Left lung (tissue), 10 donors: ENCODE data around the gene STX19. TPM values are rescaled to one million over a fixed set of nuclear protein-coding genes. Genes with fewer than 3 reads are reported as not detected.
A peak's percentile ranks its signal among the peaks of the same experiment; 100 is the strongest.

Experiments used
- ATAC-seq: fragments of 200-7000 bp; cut with Tn5 transposase; one replicate; pipeline ENCODE4 v1.9.1; 2020; ENCODE audit warnings: moderate library complexity
- DNase-seq, 4 donors: peaks; one replicate each; pipeline ENCODE4 v3.0.0-alpha.2; 2013 to 2020
- H3K27ac ChIP-seq, 2 donors: fragments of 200-600 bp; sonication (generic) in 1 of 2; one replicate each; pipeline versions ENCODE4 v1.5.0 to v1.8.0; 2020 to 2021
- H3K27me3 ChIP-seq, 2 donors: fragments of 200-600 bp; sonication (generic) in 1 of 2; one replicate each; pipeline versions ENCODE4 v1.5.0 to v1.8.0; 2020 to 2021
- H3K36me3 ChIP-seq, 2 donors: fragments of 200-600 bp; sonication (generic) in 1 of 2; one replicate each; pipeline versions ENCODE4 v1.5.0 to v1.8.0; 2020 to 2021
- H3K4me1 ChIP-seq, 2 donors: fragments of 200-600 bp; one replicate each; pipeline ENCODE4 v1.8.0; 2021
- H3K4me3 ChIP-seq, 2 donors: fragments of 200-600 bp; sonication (generic) in 1 of 2; one replicate each; pipeline versions ENCODE4 v1.5.0 to v1.8.0; 2020 to 2021; ENCODE audit warnings: mild to moderate bottlenecking in 1 of 2
- H3K9me3 ChIP-seq, 2 donors: fragments of 200-600 bp; sonication (generic) in 1 of 2; one replicate each; pipeline versions ENCODE4 v1.5.0 to v1.8.0; 2020 to 2021
- intact Hi-C, 2 donors: fragments of 100-400 bp; cut with DNase I; formaldehyde crosslinking; loops; one replicate each; pipeline versions ENCODE4 v1.11.2 to v1.14.2; 2022
- polyA plus RNA-seq, 6 donors: library from polyadenylated mRNA; unstranded; fragments of 120-200 nt; gene quantifications; one replicate each; pipeline ENCODE4 v1.2.1, GENCODE V29; 2013; ENCODE audit not compliant: insufficient read length in 6 of 6
- total RNA-seq, 2 donors: library from RNA; stranded (reverse); fragmentation: NEBNext Ultra II Directional; extraction: Animal tissue kit (Norgen Biotek cat#: 25700); gene quantifications; one replicate each; pipeline ENCODE4 v1.2.1, GENCODE V29; 2021
- TF ChIP-seq, protein P1 (sequence below), 2 donors: fragments of 200-600 bp; sonication (generic) in 1 of 2; IDR thresholded peaks; one replicate each; pipeline versions ENCODE4 v1.5.0 to v1.8.0; 2021; ENCODE audit warnings: antibody characterized with exemption in 2 of 2
- donor health status: DM: no; HTN: yes; CAD: no.
- donor health status: DM: no; HTN: no; CAD: no.

The STX19 gene
- total and polyA plus RNA-seq, 8 donors = 2.4 to 8.5 (median 5.2) TPM

DNA sequence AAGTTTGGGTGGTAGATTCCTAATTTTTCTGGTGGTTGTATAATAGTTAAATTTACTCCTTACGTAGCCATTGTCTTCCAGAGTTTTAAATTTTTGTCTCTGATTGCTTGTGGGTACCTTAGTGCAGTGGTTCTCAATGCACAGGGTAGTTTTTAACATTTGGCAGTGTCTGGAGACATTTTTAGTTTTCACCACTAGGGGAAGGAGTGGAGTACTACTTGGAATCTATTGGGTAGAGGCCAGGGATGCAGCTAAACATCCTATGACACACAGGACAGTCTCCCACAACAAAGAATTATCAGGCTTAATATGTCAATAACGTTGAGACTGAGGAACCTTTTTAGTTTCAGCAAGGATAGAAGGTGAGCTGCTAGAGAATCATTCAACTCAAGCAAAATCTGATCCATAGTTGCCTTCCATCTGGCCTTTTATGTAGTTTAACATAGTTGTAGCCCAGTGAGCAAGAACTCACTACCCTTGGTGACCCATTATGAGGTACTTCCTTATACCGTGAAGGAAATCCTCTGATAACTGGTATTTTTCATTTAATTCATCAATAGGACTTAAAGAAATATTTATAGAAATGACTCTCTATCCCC is 8.6 kb upstream of the STX19 start:
- TF ChIP-seq, protein P1, sequence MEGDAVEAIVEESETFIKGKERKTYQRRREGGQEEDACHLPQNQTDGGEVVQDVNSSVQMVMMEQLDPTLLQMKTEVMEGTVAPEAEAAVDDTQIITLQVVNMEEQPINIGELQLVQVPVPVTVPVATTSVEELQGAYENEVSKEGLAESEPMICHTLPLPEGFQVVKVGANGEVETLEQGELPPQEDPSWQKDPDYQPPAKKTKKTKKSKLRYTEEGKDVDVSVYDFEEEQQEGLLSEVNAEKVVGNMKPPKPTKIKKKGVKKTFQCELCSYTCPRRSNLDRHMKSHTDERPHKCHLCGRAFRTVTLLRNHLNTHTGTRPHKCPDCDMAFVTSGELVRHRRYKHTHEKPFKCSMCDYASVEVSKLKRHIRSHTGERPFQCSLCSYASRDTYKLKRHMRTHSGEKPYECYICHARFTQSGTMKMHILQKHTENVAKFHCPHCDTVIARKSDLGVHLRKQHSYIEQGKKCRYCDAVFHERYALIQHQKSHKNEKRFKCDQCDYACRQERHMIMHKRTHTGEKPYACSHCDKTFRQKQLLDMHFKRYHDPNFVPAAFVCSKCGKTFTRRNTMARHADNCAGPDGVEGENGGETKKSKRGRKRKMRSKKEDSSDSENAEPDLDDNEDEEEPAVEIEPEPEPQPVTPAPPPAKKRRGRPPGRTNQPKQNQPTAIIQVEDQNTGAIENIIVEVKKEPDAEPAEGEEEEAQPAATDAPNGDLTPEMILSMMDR (IDR thresholded peaks at IDR 0.05) = peak; percentile 37 to 41
- no peaks in the 10 kb centered on the region for H3K9me3 ChIP-seq
- no peak for DNase-seq
- H3K36me3 ChIP-seq = no peaks in the 10 kb centered on the region
- intact Hi-C loops = no loop called here
- ATAC-seq = peak; percentile 34
- no peaks in the 10 kb centered on the region for H3K27me3 ChIP-seq
- H3K27ac ChIP-seq = no peak overlapping the region
- H3K4me3 ChIP-seq = no peak overlapping the region
- no peaks in the 10 kb centered on the region for H3K4me1 ChIP-seq

DNA sequence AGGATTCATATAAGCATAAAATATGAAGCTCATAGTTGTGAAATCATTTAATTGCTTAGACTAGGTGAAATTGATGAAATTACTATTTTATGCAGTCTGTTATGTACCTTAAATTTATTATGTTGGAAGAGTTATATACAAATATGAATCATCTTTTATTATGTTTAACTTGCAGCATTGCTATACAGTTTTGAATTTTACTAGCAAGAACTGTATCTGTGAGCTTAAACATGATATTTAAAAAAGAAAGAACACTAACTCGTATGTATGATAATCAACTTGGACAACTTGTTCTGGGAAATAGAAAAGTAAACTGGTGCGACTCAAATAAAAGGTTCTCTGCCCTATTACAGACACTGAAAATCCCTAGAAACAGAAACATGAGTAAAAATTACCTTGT is 1.8 kb downstream of the STX19 start:
- TF ChIP-seq, protein P1 (IDR thresholded peaks at IDR 0.05) = no peak
- H3K4me1 ChIP-seq = no peaks in the 10 kb centered on the region
- intact Hi-C loops = no loop called here
- H3K27ac ChIP-seq = peak overlapping the region in 1 of 2 donors; percentile 29
- H3K27me3 ChIP-seq = no peaks in the 10 kb centered on the region
- peak overlapping the region in 1 of 2 donors; percentile 26 for H3K4me3 ChIP-seq
- no peak for DNase-seq
- H3K9me3 ChIP-seq = no peaks in the 10 kb centered on the region
- H3K36me3 ChIP-seq = no peaks in the 10 kb centered on the region
- ATAC-seq = no peak

DNA sequence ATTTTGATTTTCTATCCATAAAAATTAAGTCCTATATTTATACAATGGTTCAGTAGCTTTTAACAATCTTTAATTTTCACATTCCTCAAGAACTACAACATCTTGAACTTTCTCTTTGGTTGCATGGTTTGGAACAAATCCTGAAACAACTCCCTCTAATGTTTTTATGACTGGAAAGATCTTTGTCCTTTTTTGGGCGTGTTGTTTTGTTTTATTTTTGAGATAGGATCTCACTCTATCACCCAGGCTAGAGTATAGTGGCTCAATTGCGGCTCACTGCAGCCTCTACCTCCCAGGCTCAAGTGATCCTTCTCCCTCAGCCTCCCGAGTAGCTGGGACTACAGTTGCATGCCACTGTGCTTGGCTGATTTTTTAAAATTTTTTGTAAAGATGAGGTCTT is 4.0 kb downstream of the STX19 start:
- no peak overlapping the region for H3K27ac ChIP-seq
- no peaks in the 10 kb centered on the region for H3K9me3 ChIP-seq
- H3K4me1 ChIP-seq = no peaks in the 10 kb centered on the region
- H3K27me3 ChIP-seq = no peaks in the 10 kb centered on the region
- ATAC-seq = no peak
- TF ChIP-seq, protein P1 (IDR thresholded peaks at IDR 0.05) = no peak
- no peaks in the 10 kb centered on the region for H3K36me3 ChIP-seq
- intact Hi-C loops = no loop called here
- no peak for DNase-seq
- no peak overlapping the region for H3K4me3 ChIP-seq

DNA sequence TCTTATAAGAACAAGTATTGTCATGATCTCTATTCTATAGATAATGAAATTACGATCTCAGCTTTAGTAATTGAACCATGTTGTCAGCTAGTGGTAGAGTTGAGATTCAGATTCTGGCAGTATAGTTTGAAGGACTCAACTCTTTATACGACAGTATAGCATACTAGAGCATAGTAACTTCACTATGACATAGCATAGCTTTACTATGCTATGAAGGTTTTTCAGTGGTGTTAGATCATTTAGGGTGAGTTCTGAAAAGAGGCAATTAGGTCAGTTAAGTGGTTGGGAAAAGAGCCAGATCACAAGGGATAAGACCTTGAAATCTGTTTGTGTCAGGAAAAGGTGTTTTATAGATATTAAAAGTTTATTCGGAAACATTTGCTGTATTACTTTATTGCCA is 8.1 kb downstream of the STX19 start:
- H3K36me3 ChIP-seq = no peaks in the 10 kb centered on the region
- TF ChIP-seq, protein P1 (IDR thresholded peaks at IDR 0.05) = no peak
- no peak for DNase-seq
- H3K4me3 ChIP-seq = no peak overlapping the region
- no peak overlapping the region for H3K27ac ChIP-seq
- ATAC-seq = peak; percentile 67
- no peaks in the 10 kb centered on the region for H3K9me3 ChIP-seq
- intact Hi-C loops = no loop called here
- H3K27me3 ChIP-seq = no peaks in the 10 kb centered on the region
- H3K4me1 ChIP-seq = no peaks in the 10 kb centered on the region

DNA sequence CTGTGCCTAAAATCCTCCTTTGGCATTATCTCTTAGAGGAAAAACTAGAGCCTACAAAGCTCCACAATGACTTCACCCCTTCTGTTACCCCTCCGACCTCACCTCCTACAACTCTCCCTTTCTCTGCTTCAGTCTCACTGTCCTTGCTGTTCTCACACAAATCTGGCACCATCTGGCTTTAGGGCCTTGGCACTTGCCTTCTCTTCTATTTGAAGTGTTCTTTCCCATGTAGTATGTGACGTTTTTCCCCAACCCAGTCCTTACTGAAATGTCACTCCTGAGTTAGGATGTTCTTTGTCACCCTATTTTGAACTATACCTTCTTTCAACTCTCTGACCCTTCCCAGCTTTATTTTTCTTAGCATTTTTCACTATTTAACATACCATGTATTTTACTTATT is 8.7 kb downstream of the STX19 start:
- TF ChIP-seq, protein P1 (IDR thresholded peaks at IDR 0.05) = no peak
- intact Hi-C loops = no loop called here
- Histone ChIP-seq H3K27ac (no peak overlapping the region), H3K9me3 (no peaks in the 10 kb centered on the region), H3K4me3 (no peak overlapping the region), H3K36me3 (no peaks in the 10 kb centered on the region), H3K27me3 (no peaks in the 10 kb centered on the region), H3K4me1 (no peaks in the 10 kb centered on the region)
- ATAC-seq (peak; percentile 63), DNase-seq (no peak)
